Body of pancreas (tissue), 4 donors: ENCODE data around the gene NREP.

ENCODE experiments used
- CTCF ChIP-seq, 7 experiments: fragments of 450-650 bp in 4 of 7; fragments of 200-600 bp in 3 of 7; sonication (generic) in 3 of 7; IDR thresholded peaks; one replicate each; pipeline ENCODE4 v1.5.1; 2016 to 2019; ENCODE audit warnings: antibody characterized with exemption in 7 of 7
- POLR2A ChIP-seq, 3 donors: fragments of 450-650 bp; IDR thresholded peaks; one replicate each; pipeline ENCODE4 v1.6.1; 2016; ENCODE audit warnings: antibody characterized with exemption in 3 of 3, mild to moderate bottlenecking in 2 of 3

GRCh38 chr5:111707630-111708164 is 49.3 kb downstream of the NREP start:
- no peak for TF ChIP-seq CTCF (IDR thresholded peaks at IDR 0.05)
- TF ChIP-seq POLR2A (IDR thresholded peaks at IDR 0.05) = no peak
